Muscle layer of colon (tissue), 2 donors: Measurements from ENCODE around the gene TXN2.
A peak's percentile ranks its signal among the peaks of the same experiment; 100 is the strongest.

Source experiments
- H3K27ac ChIP-seq: one replicate; pipeline ENCODE4 v1.7.0; 2013; ENCODE audit warnings: low read depth, mild to moderate bottlenecking, low read length, moderate library complexity
- H3K27me3 ChIP-seq, 2 donors: one replicate each; pipeline ENCODE4 v1.7.0; 2013; ENCODE audit warnings: low read length in 2 of 2, mild to moderate bottlenecking in 2 of 2; ENCODE audit not compliant: insufficient read depth in 2 of 2, control insufficient read depth in 1 of 2
- H3K36me3 ChIP-seq: one replicate; pipeline ENCODE4 v1.7.0; 2013; ENCODE audit warnings: mild to moderate bottlenecking, low read length; ENCODE audit not compliant: insufficient read depth
- H3K4me1 ChIP-seq: one replicate; pipeline ENCODE4 v1.7.0; 2013; ENCODE audit warnings: mild to moderate bottlenecking, low read length; ENCODE audit not compliant: insufficient read depth
- H3K4me3 ChIP-seq, 2 donors: one replicate each; pipeline ENCODE4 v1.7.0; 2013; ENCODE audit warnings: low read length in 2 of 2, low read depth in 1 of 2, mild to moderate bottlenecking in 1 of 2, moderate library complexity in 1 of 2
- H3K9ac ChIP-seq: one replicate; pipeline ENCODE4 v1.7.0; 2013; ENCODE audit warnings: low read length
- H3K9me3 ChIP-seq: one replicate; pipeline ENCODE4 v1.7.0; 2013; ENCODE audit warnings: mild to moderate bottlenecking, low read length
- donor health status: abdominal sarcoma.
- donor health status: Adenocarcinoma of cecum.

Gene TXN2

DNA sequence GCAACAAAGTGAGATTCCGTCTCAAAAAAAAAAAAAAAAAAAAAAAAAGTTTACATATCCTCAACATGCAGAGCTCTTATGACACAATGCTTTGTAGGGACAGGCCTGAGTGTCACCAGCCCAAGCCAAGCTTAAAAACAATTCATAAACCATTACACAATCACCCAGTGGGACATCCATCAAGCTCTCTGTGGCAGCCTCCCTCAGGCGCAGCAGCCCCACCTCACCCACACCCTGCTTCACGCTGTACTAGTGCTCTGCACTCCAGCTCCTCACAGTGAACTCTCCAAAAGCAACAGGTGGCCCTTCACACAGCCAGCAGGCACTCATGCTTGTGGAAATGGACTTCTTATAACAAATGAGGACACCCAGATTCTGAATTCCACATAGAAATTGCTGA lies 28.9 kb upstream of the TXN2 start:
- H3K27ac ChIP-seq: no peak overlapping the region
- peaks cover 49% of the 10 kb centered on the region for H3K36me3 ChIP-seq
- H3K9me3 ChIP-seq: no peaks in the 10 kb centered on the region
- H3K27me3 ChIP-seq: no peaks in the 10 kb centered on the region
- H3K4me1 ChIP-seq: peaks cover 16% of the 10 kb centered on the region
- H3K4me3 ChIP-seq: no peak overlapping the region
- H3K9ac ChIP-seq: no peak overlapping the region

- peak overlapping the region in 1 of 2 donors; percentile 59 for H3K4me3 ChIP-seq
- H3K9ac ChIP-seq: no peak overlapping the region
- no peaks in the 10 kb centered on the region for H3K9me3 ChIP-seq
- H3K4me1 ChIP-seq: peaks cover 16% of the 10 kb centered on the region
- peak overlapping the region; percentile 55 for H3K27ac ChIP-seq
- H3K27me3 ChIP-seq: no peaks in the 10 kb centered on the region
- H3K36me3 ChIP-seq: peaks cover 23% of the 10 kb centered on the region
These were observed 26.1 kb upstream of the TXN2 start for GRCh38 chr22:36507518-36508010.

DNA sequence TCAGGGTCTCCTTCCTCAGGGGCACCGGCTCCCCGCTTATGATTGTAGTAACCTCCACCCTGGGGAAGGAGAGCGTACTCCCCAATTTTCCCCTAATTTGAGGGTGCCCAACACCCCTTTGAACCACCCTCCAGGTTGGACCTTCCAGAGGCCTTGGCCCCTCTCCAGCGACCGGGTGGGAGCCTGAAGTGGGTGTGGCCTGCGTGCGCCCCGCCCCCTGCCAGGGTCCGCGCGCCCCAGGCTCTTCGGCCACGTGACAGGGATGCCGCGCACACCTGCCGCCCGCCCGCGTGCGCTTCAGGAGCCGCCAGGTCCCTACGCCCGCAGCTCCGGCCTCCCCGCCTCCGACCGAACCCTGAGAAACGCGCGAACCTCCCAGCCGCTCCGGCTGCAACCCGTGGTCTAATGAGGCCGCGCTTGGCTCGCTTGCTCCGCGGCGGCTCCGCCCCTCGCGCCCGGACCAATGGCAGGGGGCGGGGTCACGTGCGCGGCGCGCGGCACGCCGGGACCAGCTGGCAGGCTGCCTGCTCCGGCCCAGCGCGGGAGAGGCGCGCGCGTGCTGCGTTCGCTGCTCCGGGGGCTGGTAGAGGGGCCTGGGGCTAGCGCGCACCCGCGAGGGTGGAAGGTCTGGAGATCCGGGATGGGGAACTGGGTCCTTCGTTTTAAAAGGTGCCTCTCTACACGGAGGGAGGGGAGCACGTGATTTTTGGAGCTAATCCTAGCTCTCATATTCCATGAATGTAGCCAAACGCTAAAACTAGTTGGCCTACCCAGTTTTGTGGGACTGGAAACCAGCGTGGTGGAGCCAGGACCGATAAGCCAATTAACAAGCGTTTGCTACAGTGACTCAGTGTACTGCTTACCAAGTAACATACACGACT lies 25.4 kb upstream of the TXN2 start, which contains the start of gene FOXRED2:
Gene FOXRED2, minus strand, starts transcription at position 404 of the 881 bp plus-strand sequence. CDS start 618 bp downstream, outside the sequence.
- no peaks in the 10 kb centered on the region for H3K9me3 ChIP-seq
- H3K4me3 ChIP-seq: peak within 1 kb of the TSS; percentile 59 to 64
- no peaks in the 10 kb centered on the region for H3K27me3 ChIP-seq
- H3K9ac ChIP-seq: no peak within 1 kb of the TSS
- H3K36me3 ChIP-seq: peaks cover 17% of the 10 kb centered on the region
- H3K4me1 ChIP-seq: peaks cover 16% of the 10 kb centered on the region
- H3K27ac ChIP-seq: peak within 1 kb of the TSS; percentile 55

DNA sequence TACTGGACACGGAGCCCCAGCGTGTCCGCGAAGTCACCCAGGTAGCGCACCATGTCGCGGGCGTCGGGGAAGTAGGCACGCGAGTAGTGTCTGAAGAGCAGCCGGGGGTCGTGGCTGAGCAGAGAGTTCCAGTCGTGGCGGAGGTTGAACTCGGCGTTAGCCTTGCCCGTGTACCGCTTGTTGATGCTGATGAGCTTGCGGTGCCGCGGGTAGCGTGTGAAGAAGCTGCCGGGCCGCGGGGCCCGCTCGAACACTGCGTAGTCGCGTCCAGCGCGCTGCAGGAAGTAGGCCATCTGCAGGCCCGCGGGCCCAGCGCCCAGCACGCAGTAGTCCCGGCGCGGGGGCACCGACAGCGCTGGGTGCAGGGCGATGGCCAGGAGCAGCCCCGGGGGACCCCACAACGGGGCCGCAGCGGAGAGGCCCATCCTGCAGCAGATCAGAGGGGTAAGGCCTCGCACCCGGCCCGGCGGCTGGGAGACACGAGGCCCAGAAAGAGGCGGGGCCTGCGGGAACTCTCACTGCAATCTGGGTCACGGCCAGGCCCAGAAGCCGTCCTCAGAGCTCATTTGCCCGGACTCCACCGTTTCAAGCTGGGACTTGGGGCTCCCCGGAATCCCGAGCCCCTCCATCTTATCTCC lies 24.7 kb upstream of the TXN2 start:
- H3K27me3 ChIP-seq: no peaks in the 10 kb centered on the region
- peak overlapping the region; percentile 55 for H3K27ac ChIP-seq
- H3K36me3 ChIP-seq: peaks cover 9% of the 10 kb centered on the region
- no peak overlapping the region for H3K9ac ChIP-seq
- no peaks in the 10 kb centered on the region for H3K9me3 ChIP-seq
- H3K4me3 ChIP-seq: peak overlapping the region; percentile 59 to 64
- peaks cover 12% of the 10 kb centered on the region for H3K4me1 ChIP-seq

DNA sequence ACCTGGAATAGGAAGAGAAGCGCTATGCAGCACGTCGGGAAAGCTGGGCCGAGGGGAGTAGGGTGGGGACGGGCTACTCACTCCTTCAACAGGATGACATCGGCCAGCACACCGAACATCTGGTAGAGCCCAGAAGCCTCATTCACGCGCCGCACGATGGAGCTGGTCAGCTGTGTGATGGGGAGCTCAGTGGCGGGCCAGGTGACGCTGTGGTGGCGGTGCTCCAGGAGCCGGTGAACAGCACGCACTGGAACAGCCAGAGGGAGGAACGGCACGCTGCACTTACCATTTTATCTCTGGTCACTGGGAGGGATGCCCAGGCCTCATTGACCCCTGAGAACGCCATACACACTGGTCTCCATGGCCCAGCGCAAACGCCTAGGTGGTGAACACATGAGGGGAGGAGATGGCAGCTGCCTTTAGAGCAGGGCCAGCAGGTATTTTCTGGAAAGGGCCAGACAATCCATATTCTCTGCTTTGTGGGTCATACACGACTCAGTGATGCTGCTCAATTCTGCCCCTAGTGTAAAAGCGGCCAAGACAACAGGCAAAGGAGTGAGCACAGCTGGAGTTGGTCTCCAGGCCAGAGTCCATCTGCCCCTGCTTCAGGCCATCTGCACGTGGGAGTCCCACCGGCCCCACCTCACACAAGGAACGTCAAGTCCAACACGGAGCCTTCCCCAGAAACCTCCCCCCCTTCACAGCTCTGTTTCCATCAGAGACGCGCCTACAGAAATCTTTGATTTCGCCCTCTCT lies 16.6 kb upstream of the TXN2 start:
- Histone ChIP-seq H3K36me3 (no peaks in the 10 kb centered on the region), H3K4me3 (no peak overlapping the region), H3K4me1 (no peaks in the 10 kb centered on the region), H3K27me3 (no peaks in the 10 kb centered on the region), H3K9me3 (no peaks in the 10 kb centered on the region), H3K9ac (no peak overlapping the region), H3K27ac (no peak overlapping the region)

DNA sequence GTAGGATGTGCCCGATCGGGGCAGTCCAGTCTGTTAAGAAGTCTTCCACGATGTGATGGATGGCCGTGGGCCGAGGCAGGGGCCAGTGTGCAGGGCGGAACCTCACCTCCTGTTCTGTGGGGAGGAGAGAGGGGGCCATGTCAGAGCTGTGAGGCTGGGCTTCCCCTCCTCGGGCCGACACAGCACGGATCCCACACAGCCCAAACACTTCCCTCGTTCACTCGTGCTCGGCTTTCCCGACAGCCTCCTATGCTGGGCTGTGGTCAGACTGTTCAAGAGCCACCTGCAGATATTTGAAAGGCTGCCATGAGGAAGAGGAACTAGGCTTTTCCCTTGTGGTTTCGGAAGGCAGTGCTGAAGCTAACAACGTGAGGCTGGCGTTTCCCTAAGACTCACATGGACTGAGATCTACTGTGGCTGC lies 12.3 kb upstream of the TXN2 start:
- peaks cover 13% of the 10 kb centered on the region for H3K36me3 ChIP-seq
- no peak overlapping the region for H3K4me3 ChIP-seq

DNA sequence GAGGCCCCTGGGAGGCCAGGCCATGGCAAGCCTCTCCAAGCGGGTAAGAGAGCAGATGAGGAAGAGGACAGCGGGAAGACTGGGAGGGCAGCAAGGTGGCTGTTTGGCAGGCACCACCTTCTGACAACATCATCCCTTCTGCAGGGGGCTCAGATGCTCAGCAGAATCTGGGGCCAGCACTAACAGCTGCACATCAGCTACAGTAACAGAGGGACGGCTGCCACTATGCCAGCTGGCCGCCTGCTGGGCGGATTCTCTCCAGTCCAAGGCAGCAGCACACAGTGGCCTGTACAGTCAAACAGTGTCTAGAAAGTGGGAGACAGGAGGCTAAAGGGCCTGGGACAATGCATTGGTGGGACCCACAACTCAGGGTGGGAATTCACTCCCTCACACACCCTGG lies 10.7 kb upstream of the TXN2 start:
- Histone ChIP-seq H3K9ac (no peak overlapping the region), H3K4me3 (no peak overlapping the region), H3K27me3 (no peaks in the 10 kb centered on the region), H3K36me3 (peaks cover 14% of the 10 kb centered on the region), H3K9me3 (no peaks in the 10 kb centered on the region), H3K4me1 (no peaks in the 10 kb centered on the region), H3K27ac (no peak overlapping the region)

More for the DNA sequence above, 12.3 kb upstream of the TXN2 start:
- H3K9me3 ChIP-seq: no peaks in the 10 kb centered on the region
- no peak overlapping the region for H3K9ac ChIP-seq
- no peaks in the 10 kb centered on the region for H3K27me3 ChIP-seq
- no peak overlapping the region for H3K27ac ChIP-seq
- H3K4me1 ChIP-seq: no peaks in the 10 kb centered on the region

DNA sequence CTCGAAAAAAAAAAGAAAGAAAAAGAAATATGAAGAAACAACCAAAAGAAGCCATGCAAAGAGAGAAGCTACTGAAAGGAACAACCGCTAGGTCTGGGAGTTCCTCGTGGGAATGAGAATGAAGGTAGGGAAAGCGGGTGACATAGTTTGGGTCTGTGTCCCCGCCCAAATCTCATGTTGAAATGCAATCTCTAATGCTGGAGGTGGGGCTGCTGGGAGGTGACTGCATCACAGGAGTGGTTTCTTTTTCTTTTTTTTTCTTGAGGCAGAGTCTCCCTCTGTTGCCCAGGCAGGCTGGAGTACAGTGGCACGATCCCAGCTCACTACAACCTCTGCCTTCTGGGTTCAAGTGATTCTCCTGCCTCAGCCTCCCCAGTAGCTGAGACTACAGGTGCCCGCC lies 9.7 kb upstream of the TXN2 start:
- Histone ChIP-seq H3K9ac (no peak overlapping the region), H3K36me3 (peaks cover 14% of the 10 kb centered on the region), H3K4me3 (no peak overlapping the region), H3K4me1 (peaks cover 4% of the 10 kb centered on the region), H3K9me3 (no peaks in the 10 kb centered on the region), H3K27ac (no peak overlapping the region), H3K27me3 (no peaks in the 10 kb centered on the region)

GRCh38 chr22:36486619-36487384 lies 5.4 kb upstream of the TXN2 start:
- Histone ChIP-seq H3K27me3 (no peaks in the 10 kb centered on the region), H3K4me1 (peaks cover 4% of the 10 kb centered on the region), H3K36me3 (peaks cover 14% of the 10 kb centered on the region), H3K9me3 (no peaks in the 10 kb centered on the region), H3K27ac (no peak overlapping the region), H3K9ac (no peak overlapping the region), H3K4me3 (no peak overlapping the region)

DNA sequence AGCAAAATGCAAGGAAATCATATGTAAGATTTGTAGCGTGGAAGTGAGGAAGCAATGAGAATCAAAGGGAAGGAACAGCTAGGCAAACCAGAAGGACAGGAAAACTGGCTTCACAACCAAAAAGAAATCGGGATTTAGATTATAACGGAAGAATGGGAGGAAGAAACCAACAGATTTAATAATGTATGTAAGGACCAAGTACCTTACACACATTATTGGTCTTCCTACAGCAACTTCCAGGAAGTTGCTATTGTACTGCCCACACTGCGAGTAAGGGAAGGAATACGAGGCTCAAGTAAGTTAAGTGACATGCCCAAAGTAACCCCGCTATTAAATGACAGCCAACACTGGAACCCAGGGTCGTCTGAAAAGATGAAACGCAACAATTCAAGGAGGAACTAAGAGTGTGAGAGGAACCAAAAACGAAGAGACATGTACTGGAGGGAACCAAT lies 473 bp downstream of the TXN2 start:
- Histone ChIP-seq H3K9ac (peak overlapping the region; percentile 69), H3K27ac (peak overlapping the region; percentile 89), H3K27me3 (no peaks in the 10 kb centered on the region), H3K36me3 (peaks cover 39% of the 10 kb centered on the region), H3K4me1 (peaks cover 11% of the 10 kb centered on the region), H3K9me3 (no peaks in the 10 kb centered on the region), H3K4me3 (peak overlapping the region; percentile 66 to 92)
